Stomach (tissue), 4 donors: ENCODE measurements around the gene WWOX.

Source experiments
- EP300 ChIP-seq: sonication (generic); formaldehyde crosslinking; IDR thresholded peaks from one replicate; pipeline ENCODE4 v1.6.1; 2017; ENCODE audit warnings: antibody characterized with exemption
- POLR2A ChIP-seq, 4 donors: fragments of 450-650 bp; IDR thresholded peaks; one replicate each; pipeline ENCODE4 v1.6.1; 2016; ENCODE audit warnings: antibody characterized with exemption in 4 of 4, control low read depth in 2 of 4, mild to moderate bottlenecking in 1 of 4, moderate library complexity in 1 of 4
- POLR2AphosphoS5 ChIP-seq, 3 donors: sonication (generic); formaldehyde crosslinking; IDR thresholded peaks; one replicate each; pipeline ENCODE4 v1.6.1; 2016; ENCODE audit warnings: antibody characterized with exemption in 3 of 3
- TF ChIP-seq, protein P1 (sequence below), 7 experiments: fragments of 450-650 bp in 4 of 7; fragments of 200-600 bp in 3 of 7; sonication (generic) in 3 of 7; IDR thresholded peaks; one replicate each; pipeline ENCODE4 v1.5.1; 2016 to 2019; ENCODE audit warnings: antibody characterized with exemption in 7 of 7, control low read depth in 2 of 7, mild to moderate bottlenecking in 1 of 7

- TF ChIP-seq, protein P1, sequence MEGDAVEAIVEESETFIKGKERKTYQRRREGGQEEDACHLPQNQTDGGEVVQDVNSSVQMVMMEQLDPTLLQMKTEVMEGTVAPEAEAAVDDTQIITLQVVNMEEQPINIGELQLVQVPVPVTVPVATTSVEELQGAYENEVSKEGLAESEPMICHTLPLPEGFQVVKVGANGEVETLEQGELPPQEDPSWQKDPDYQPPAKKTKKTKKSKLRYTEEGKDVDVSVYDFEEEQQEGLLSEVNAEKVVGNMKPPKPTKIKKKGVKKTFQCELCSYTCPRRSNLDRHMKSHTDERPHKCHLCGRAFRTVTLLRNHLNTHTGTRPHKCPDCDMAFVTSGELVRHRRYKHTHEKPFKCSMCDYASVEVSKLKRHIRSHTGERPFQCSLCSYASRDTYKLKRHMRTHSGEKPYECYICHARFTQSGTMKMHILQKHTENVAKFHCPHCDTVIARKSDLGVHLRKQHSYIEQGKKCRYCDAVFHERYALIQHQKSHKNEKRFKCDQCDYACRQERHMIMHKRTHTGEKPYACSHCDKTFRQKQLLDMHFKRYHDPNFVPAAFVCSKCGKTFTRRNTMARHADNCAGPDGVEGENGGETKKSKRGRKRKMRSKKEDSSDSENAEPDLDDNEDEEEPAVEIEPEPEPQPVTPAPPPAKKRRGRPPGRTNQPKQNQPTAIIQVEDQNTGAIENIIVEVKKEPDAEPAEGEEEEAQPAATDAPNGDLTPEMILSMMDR (IDR thresholded peaks at IDR 0.05), result no peak
- TF ChIP-seq POLR2AphosphoS5 (IDR thresholded peaks at IDR 0.05) (no peak), POLR2A (IDR thresholded peaks at IDR 0.05) (no peak), EP300 (no peak)
Observed at GRCh38 chr16:78650339-78651074, 551.1 kb downstream of the WWOX start.
